K562 (cell line): Measurements from ENCODE around the gene NUAK1. TPM values are rescaled to one million over a fixed set of nuclear protein-coding genes. Genes with fewer than 3 reads are reported as not detected.

Experiments used
- ATAC-seq: fragments of 200-7000 bp; cut with Tn5 transposase; 3 replicates; pipeline ENCODE4 v1.9.1; 2020; ENCODE audit warnings: moderate library complexity
- BruUV-seq: library from RNA; stranded (reverse); fragments of 400-500 nt; replicated peaks from 2 replicates; lab custom pipeline; 2021; lab: Mats Ljungman, UMichigan
- CTCF ChIA-PET: fragments of 300-600 bp; formaldehyde crosslinking; extraction: SDS; loops from one replicate; lab custom pipeline; 2021; ENCODE audit warnings: low intra/inter-chr PET ratio; lab: Yijun Ruan, JAX
- POLR2A ChIA-PET: fragments of 300-600, 350-650 bp; sonication (Branson Sonifier 250); formaldehyde crosslinking; extraction: SDS; loops from one replicate; lab custom pipeline; 2021; ENCODE audit warnings: antibody characterized with exemption, inconsistent platforms; lab: Yijun Ruan, JAX
- DNase-seq, 4 experiments: peaks; one replicate each; pipeline versions ENCODE4 v3.0.0 to v3.0.0-alpha.2; 2011 to 2018; ENCODE audit warnings: low spot score in 3 of 4, mixed read lengths in 3 of 4; ENCODE audit errors: extremely low read depth in 1 of 4
- FAIRE-seq: peaks from 2 replicates; lab custom pipeline; 2011; peaks lifted over from hg19 to GRCh38; lab: Jason Lieb, UNC
- H2AFZ ChIP-seq: 2 replicates; pipeline ENCODE4 v1.6.0; 2011; ENCODE audit warnings: low read depth, low read length, control low read depth, inconsistent platforms
- H3K27ac ChIP-seq: fragments of 200-600 bp; 3 replicates; pipeline ENCODE4 v1.8.0; 2011; ENCODE audit warnings: low read depth, mild to moderate bottlenecking, control low read depth, inconsistent platforms, low read length, moderate library complexity, mixed read lengths; ENCODE audit errors: extremely low read depth
- H3K27me3 ChIP-seq, 2 experiments: fragments of 300-600 bp in 1 of 2; 2 replicates in 1 of 2; 3 replicates in 1 of 2; pipeline versions ENCODE4 v1.6.0 to v1.8.0; 2011; ENCODE audit warnings: inconsistent platforms in 2 of 2, low read length in 2 of 2, mild to moderate bottlenecking in 1 of 2, mixed read lengths in 1 of 2, moderate library complexity in 1 of 2; ENCODE audit not compliant: control insufficient read depth in 2 of 2, insufficient read depth in 2 of 2
- H3K36me3 ChIP-seq: fragments of 300-600 bp; 3 replicates; pipeline ENCODE4 v1.8.0; 2011; ENCODE audit warnings: mild to moderate bottlenecking, low read length, inconsistent platforms; ENCODE audit not compliant: control insufficient read depth, insufficient read depth
- H3K4me1 ChIP-seq, 2 experiments: fragments of 200-600 bp in 1 of 2; replicated peaks in 1 of 2; 2 replicates in 1 of 2; 3 replicates in 1 of 2; pipeline versions ENCODE4 v1.5.1 to v1.8.0; 2011; ENCODE audit warnings: inconsistent platforms in 2 of 2, low read length in 2 of 2, mild to moderate bottlenecking in 1 of 2, mixed read lengths in 1 of 2, moderate library complexity in 1 of 2; ENCODE audit not compliant: control insufficient read depth in 2 of 2, insufficient read depth in 2 of 2
- H3K4me2 ChIP-seq: 2 replicates; pipeline ENCODE4 v1.6.1; 2011; ENCODE audit warnings: low read length, control low read depth, inconsistent platforms, mixed read lengths; ENCODE audit not compliant: insufficient read depth
- H3K4me3 ChIP-seq: fragments of 200-600 bp; sonication (generic), shearing (Covaris generic); 2 replicates; pipeline ENCODE4 v1.5.1; 2016; ENCODE audit warnings: control low read depth, inconsistent platforms
- H3K79me2 ChIP-seq: fragments of 200-600 bp; 3 replicates; pipeline ENCODE4 v1.8.0; 2011; ENCODE audit warnings: low read length, inconsistent platforms; ENCODE audit not compliant: control insufficient read depth, insufficient read depth
- H3K9ac ChIP-seq, 2 experiments: 2 replicates each; pipeline versions ENCODE4 v1.6.0 to v1.6.1; 2011; ENCODE audit warnings: low read depth in 2 of 2, low read length in 2 of 2, control low read depth in 1 of 2, inconsistent platforms in 1 of 2, mild to moderate bottlenecking in 1 of 2, mixed read lengths in 1 of 2; ENCODE audit not compliant: insufficient read depth in 1 of 2
- H3K9me1 ChIP-seq: one replicate; pipeline ENCODE4 v1.6.0; 2011; ENCODE audit warnings: inconsistent platforms, mild to moderate bottlenecking, low read length, moderate library complexity; ENCODE audit not compliant: control insufficient read depth, insufficient read depth
- H3K9me3 ChIP-seq: replicated peaks from 2 replicates; pipeline ENCODE4 v1.5.1; 2011; ENCODE audit warnings: low read depth, low read length, inconsistent platforms; ENCODE audit not compliant: control insufficient read depth, insufficient read depth
- H4K20me1 ChIP-seq: replicated peaks from 2 replicates; pipeline ENCODE4 v1.6.1; 2011; ENCODE audit warnings: low read length, inconsistent platforms, mixed read lengths; ENCODE audit not compliant: control insufficient read depth, insufficient read depth
- CBFA2T3 ChIP-seq: fragments of 450-650 bp; IDR thresholded peaks from 2 replicates; pipeline ENCODE4 v1.6.1; 2017
- FOXJ3 ChIP-seq: sonication (generic); formaldehyde crosslinking; IDR thresholded peaks from 2 replicates; pipeline ENCODE4 v1.4.0; 2020; ENCODE audit warnings: mild to moderate bottlenecking, missing genetic modification reagents
- ID3 ChIP-seq, 2 experiments: fragments of 250-450 bp in 1 of 2; fragments of 450-650 bp in 1 of 2; sonication (Bioruptor Pico) in 1 of 2; IDR thresholded peaks; 2 replicates each; pipeline versions ENCODE4 v1.6.1 to v1.8.0; 2016 to 2021; ENCODE audit warnings: mild to moderate bottlenecking in 2 of 2, moderate library complexity in 2 of 2, missing compliant biosample characterization in 1 of 2, missing genetic modification characterization in 1 of 2
- KAT7 ChIP-seq: sonication (generic); formaldehyde crosslinking; IDR thresholded peaks from 2 replicates; pipeline ENCODE4 v1.8.0; 2022; ENCODE audit warnings: missing genetic modification reagents, mild to moderate bottlenecking, borderline replicate concordance
- NCOA1 ChIP-seq: fragments of 450-650 bp; IDR thresholded peaks from 2 replicates; pipeline ENCODE4 v1.6.1; 2016; ENCODE audit warnings: low read depth
- ZEB2 ChIP-seq: fragments of 450-650 bp; IDR thresholded peaks from 2 replicates; pipeline ENCODE4 v1.6.1; 2016
- ZNF507 ChIP-seq: conservative IDR thresholded peaks from 2 replicates; pipeline ENCODE4 v1.6.1; 2017; ENCODE audit warnings: missing genetic modification characterization, missing compliant biosample characterization
- WGBS: fragments of 100-300 bp; shearing (Covaris generic); methylation state at CpG from one replicate; pipeline ENCODE4 v1.1.6; 2016; ENCODE audit warnings: low coverage, mixed read lengths; ENCODE audit not compliant: insufficient coverage; ENCODE audit errors: missing lambda C conversion rate; 5-methylcytosine and 5-hydroxymethylcytosine counted together
- in situ Hi-C: fragments of 300-500 bp; cut with MboI; formaldehyde crosslinking; loops from 4 replicates; pipeline ENCODE4 v1.15.0; 2018; ENCODE audit warnings: inconsistent platforms, mixed read lengths
- intact Hi-C: fragments of 100-400 bp; cut with micrococcal nuclease; formaldehyde crosslinking; loops from 2 replicates; pipeline ENCODE4 v1.14.2; 2022
- polyA plus RNA-seq, 8 experiments: library from polyadenylated mRNA; depleted of rRNA in 4 of 8; stranded (reverse) in 5 of 8; unstranded in 3 of 8; fragments of >200 nt; fragmentation: Nextera tagmentation in 2 of 8; fragmentation: Illumina TruSeq in 1 of 8; extraction: Ambion mirVana in 2 of 8; extraction: Trizol in 1 of 8; gene quantifications; 2 replicates each; pipeline versions ENCODE4 v1.2.1 to v1.2.3, GENCODE V29; 2011 to 2014; ENCODE audit warnings: inconsistent platforms in 1 of 8, missing spikeins in 1 of 8
- total RNA-seq, 7 experiments: library from RNA; depleted of rRNA in 6 of 7; stranded (reverse); fragments of >200 nt in 6 of 7; fragmentation: Illumina TruSeq in 2 of 7; extraction: Trizol in 2 of 7; gene quantifications; 2 replicates each; pipeline versions ENCODE4 v1.2.1 to v1.2.3, GENCODE V29; 2011 to 2021; ENCODE audit warnings: low replicate concordance in 1 of 7
- TF ChIP-seq, protein P1 (sequence below): sonication (generic); formaldehyde crosslinking; IDR thresholded peaks from 2 replicates; pipeline ENCODE4 v1.8.0; 2022; ENCODE audit warnings: mild to moderate bottlenecking, missing genetic modification reagents
- TF ChIP-seq, protein P2 (sequence below): fragments of 250-450 bp; sonication (Bioruptor Pico); IDR thresholded peaks from 2 replicates; pipeline ENCODE4 v1.5.0; 2020; ENCODE audit warnings: mild to moderate bottlenecking

Gene NUAK1
- total and polyA plus RNA-seq, 9 of the 15 experiments (the other 6 are each of a cell fraction or from before 2014, with no cell fraction given): 0.02 TPM; not detected in 8

GRCh38 chr12:106178562-106178961, 39.8 kb upstream of the NUAK1 start:
- no peak for FAIRE-seq
- no TSS peak for BruUV-seq
- WGBS: 2% methylated on average over 6 of the region's 6 CpGs

More at GRCh38 chr12:106178562-106178961, 39.8 kb upstream of the NUAK1 start:
- intact Hi-C loops (no loop called here), in situ Hi-C loops (no loop called here)
- H3K9ac ChIP-seq: no peak overlapping the region
- TF ChIP-seq FOXJ3 (CRISPR knock-in tag) (no peak), KAT7 (no peak), ZEB2 (no peak), ZNF507 (tag) (no peak), CBFA2T3 (no peak), NCOA1 (no peak), ID3 (CRISPR knock-in tag; IDR thresholded peaks at IDR 0.05) (no peak), ID3 (tag; IDR thresholded peaks at IDR 0.05) (no peak)
- TF ChIP-seq, protein P1, sequence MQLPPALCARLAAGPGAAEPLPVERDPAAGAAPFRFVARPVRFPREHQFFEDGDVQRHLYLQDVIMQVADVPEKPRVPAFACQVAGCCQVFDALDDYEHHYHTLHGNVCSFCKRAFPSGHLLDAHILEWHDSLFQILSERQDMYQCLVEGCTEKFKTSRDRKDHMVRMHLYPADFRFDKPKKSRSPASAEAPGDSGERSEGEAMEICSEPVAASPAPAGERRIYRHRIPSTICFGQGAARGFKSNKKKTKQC (CRISPR knock-in tag): no peak
- TF ChIP-seq, protein P2, sequence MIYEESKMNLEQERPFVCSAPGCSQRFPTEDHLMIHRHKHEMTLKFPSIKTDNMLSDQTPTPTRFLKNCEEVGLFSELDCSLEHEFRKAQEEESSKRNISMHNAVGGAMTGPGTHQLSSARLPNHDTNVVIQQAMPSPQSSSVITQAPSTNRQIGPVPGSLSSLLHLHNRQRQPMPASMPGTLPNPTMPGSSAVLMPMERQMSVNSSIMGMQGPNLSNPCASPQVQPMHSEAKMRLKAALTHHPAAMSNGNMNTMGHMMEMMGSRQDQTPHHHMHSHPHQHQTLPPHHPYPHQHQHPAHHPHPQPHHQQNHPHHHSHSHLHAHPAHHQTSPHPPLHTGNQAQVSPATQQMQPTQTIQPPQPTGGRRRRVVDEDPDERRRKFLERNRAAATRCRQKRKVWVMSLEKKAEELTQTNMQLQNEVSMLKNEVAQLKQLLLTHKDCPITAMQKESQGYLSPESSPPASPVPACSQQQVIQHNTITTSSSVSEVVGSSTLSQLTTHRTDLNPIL: no peak
- no peaks in the 10 kb centered on the region for H3K9me1 ChIP-seq
- H3K4me2 ChIP-seq: no peak overlapping the region
- peaks cover 3 to 20% of the 10 kb centered on the region in 2 experiments; a peak in 4 of 5 replicates for H3K27me3 ChIP-seq
- H3K4me3 ChIP-seq: no peak overlapping the region
- H3K36me3 ChIP-seq: no peaks in the 10 kb centered on the region
- H2AFZ ChIP-seq: no peak overlapping the region
- H3K9me3 ChIP-seq: no peaks in the 10 kb centered on the region
- ChIA-PET CTCF (no interaction called here), POLR2A (interaction anchor here (1.4 kb wide), 1 partner anchor 10 kb away, joined by 4 read pairs; no protein-coding TSS in a partner anchor)
- DNase-seq (no peak), ATAC-seq (no peak; the same call in 2 of the 3 replicates)
- H3K4me1 ChIP-seq: no peaks in the 10 kb centered on the region
- no peaks in the 10 kb centered on the region for H4K20me1 ChIP-seq
- H3K79me2 ChIP-seq: no peaks in the 10 kb centered on the region
- H3K27ac ChIP-seq: no peak overlapping the region
